ENCODE measurements around the gene TFB1M.
"Not testable (repeated sequence)": the region's sequence is repeated elsewhere in the genome, so short reads cannot be mapped to it uniquely, and the experiment has no call there.

The TFB1M gene

DNA sequence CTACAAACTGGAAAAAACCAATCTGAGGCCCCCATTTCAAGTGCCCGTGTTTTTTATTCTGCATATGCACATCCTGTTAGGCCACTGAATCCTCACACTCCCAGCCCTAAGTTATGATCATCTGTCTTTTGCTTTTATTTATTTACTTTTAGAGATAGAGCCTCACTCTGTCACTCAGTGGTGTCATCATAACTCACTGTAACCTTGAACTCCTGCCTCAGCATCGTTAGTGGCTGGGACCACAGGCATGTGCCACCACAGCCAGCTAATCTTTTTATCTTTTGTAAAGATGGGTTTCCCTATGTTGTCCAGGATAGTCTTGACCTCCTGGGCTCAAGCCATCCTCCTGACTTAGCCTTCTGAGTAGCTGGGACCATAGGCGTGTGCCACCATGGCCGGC lies 80.1 kb downstream of the TFB1M start:
- no peak for DNase-seq

DNA sequence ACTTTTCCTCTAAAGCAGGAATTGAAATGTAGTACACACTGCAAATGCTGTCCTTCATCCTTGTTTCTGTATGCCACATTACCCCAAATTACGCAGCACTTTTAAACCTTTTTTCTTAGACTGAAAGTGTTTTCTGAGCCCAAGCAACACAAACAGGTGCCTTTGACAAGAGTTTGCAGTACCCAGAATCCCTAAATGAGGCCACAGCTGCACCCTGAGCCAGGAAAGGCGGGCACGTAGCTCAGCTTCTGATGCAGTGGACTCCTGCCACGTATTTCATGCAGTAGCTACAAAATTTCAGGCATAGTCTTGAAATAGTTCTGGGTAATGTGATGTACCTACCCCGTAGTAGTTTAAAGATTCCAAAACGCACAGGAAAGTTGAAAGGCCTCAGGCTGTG lies 81.4 kb downstream of the TFB1M start:
- DNase-seq, result no peak

DNA sequence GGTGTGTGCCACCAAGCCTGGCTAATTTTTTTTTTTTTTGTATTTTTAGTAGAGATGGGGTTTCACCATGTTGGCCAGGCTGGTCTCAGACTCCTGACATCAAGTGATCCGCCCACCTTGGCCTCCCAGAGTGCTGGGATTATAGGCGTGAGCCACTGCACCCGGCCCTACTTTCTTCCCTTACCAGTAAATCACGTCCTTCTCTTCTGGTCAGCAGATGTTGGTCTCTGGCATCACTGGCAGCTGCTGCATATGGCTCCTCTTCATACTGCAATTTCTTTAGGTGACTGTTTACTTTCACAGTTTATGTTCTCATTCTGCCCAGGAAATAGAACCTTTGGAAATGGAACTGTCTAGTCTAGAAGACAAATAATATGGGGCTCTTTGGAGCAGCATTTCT lies 83.3 kb downstream of the TFB1M start:
- DNase-seq, result not testable (repeated sequence)

- DNase-seq, result no peak
Observed at GRCh38 chr6:155228546-155229166, 85.6 kb downstream of the TFB1M start.

DNA sequence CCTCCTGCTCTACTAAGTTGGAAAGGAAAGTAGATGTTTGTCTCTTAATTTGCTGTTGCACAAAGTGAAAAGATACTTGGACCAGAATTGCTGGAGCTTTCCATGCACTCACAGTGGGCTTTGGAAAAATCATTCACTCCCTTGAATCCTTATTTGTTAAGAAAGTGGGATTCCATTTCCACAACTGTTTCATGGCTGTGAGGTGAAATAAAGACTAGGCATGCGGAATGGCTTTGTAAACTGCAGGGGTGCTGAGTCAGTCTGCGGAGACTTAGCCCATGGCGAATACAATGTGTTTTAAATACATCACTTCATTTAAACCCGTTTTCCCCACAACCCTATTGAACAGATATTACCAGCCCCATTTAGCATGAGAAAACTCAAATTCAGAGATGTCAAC lies 87.2 kb downstream of the TFB1M start:
- no peak for DNase-seq

DNA sequence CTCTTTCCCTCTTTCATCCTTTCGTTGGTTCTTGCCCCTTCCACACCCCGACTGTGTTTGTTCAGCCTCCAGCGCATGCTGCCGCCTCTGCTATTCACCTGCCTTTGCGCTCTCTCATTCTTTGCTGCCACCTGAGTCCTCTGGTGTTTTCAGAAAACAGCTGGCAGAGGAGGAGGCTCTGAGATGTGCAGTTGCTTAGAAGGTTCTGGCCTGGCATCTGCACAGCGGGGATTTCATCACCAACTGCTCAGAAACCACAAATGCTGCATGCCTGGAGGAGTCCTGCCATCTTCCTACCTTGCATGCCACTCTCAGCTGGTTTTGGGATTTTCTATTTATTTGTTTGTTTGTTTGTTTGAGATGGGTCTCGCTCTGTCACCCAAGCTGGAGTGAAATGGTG lies 89.7 kb downstream of the TFB1M start:
- DNase-seq, result no peak

DNA sequence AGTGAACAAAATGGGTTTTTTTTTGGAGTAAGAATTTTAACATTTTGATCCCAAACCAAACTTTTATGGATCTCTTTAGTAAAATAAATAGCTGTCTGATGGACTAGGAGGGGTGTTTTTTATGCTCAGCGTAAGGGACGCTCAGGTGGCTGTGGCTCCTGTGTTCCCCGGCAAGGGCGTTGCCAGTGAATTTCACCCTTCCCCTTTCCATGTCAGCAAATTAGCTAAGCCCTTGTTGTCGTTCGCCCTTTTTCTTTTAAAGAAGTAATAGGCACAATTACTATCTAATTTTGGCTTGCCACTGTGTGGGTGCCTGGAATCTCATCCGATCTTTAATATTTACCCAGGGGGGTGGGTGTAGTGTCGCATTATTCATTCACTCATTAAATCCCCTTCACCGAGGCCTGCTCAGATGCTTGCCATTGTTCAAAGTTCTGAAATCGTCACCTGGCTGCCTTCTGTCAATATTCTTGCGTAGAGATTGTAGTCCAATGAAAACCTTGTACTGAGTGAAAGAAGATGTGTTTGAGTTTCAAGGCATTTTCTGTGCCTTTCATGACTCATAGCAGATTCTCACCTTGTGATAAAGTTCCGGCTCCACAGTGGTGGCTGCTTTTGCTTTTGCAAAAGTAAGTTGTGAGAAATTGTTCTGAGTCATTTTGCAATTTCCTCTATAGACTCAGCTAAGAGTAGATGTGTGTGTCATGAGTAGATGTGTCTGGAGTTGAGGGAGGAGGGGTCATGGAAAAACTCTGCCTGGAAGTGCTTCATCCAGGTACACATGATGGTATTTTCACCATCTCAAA lies 90.4 kb downstream of the TFB1M start:
- peak; percentile 74 for DNase-seq

GRCh38 chr6:155222506-155222905 lies 91.8 kb downstream of the TFB1M start:
- no peak for DNase-seq

DNA sequence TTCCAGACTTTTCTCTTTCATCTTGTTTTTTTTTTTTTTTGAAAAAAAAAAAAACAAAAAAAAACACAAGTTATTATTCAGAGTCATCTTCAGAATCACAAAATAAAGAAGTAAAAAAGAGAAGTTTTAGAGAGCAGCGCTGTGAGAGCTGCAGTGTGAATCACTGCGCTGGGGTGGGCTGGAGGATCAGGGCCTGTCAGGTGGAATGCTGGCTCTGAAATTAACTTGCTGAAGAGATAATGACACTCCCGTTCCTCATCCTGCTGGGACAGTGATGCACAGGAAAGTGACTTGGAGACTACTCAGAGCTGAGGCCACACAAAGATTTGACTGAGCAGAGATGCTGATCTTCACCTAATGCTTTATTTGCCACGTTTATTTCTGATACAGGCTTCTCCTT lies 93.2 kb downstream of the TFB1M start:
- no peak for DNase-seq

GRCh38 chr6:155219858-155220301 lies 94.4 kb downstream of the TFB1M start:
- no peak for DNase-seq

GRCh38 chr6:155219299-155219698 lies 95.0 kb downstream of the TFB1M start:
- no peak for DNase-seq

DNA sequence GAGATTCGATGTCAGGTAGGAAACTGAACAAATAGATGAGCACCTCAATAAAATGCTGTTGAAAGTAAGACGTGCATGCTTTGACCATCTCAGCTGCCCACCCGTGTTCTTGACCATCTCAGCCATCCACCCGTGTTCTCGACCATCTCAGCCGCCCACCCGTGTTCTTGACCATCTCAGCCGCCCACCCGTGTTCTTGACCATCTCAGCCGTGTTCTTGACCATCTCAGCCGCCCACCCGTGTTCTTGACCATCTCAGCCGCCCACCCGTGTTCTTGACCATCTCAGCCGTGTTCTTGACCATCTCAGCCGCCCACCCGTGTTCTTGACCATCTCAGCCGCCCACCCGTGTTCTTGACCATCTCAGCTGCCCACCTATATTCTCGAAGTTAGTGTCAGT lies 95.6 kb downstream of the TFB1M start:
- not testable (repeated sequence) for DNase-seq

DNA sequence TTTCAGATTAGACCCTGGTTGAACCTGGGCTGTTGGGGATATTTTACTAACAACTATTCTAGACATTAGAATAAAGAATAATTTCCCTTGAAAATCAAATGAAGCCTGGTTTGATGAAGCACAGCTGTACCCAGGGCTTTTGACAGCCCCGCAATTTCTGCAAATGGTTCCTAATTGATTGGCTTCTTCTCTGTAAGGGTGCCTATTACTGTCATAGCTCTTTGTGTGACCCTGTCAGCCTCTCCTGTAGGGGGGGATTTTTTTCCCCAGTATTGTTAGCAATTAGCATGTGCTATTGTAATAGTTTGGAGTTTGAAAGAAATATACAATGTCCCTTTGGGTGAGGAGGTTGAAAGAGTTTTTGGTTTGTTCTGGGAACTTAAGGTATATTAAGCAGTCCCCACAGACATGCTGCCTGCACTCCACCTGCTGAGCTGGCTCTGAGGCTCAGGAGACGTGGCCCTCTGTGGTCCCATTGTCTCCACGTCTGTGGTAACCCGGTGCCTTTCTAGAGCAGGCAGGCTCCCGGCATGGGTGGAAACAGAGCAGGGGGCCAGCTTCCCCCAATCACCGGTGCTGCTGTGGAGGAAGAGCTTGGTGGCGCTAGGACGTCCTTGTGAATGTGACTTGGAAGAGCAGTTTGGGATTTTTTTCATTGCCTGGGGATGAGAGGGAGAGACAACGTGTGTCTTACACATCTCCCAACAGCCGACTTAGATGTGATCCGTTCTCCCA lies 97.8 kb downstream of the TFB1M start:
- peak; percentile 67 for DNase-seq

GRCh38 chr6:155215906-155216305 lies 98.4 kb downstream of the TFB1M start:
- DNase-seq, result no peak

DNA sequence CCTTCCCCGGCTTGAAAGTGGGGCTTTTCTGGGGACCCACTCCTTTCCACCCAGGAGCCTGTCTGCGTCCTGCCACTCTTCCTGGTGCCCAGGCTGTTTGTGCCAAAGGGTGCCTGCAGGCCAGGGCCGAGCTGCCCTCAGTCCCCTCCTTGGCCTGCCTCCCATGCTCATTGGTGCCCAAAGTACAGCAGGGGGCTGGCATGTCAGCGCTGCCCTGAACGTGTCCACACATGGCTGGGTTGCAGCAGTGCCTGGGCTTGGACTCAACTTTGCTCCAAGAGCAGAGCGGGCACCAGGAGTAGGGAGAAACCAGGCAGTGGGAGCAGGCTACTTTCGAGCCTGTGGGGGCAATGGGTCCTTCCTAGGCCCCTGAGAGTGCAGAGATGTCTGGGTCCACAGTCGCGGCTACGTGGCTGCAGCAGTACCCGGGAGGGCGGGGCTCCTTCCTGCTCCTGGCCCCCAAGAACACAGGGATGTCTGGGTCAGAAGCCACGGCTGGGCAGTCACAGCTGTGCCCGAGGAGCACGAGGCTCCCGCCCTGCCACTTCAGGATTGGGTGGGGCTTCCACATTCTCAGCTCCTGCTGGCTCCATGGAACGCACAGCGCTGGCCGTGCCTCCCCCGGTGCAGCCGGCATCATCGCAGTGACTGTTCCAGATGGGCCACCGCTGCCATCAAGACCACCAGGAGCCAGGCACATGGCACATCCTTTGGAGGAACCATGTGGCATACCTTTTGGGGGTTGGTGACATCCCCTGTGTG lies 100.5 kb downstream of the TFB1M start:
- DNase-seq, result no peak

DNA sequence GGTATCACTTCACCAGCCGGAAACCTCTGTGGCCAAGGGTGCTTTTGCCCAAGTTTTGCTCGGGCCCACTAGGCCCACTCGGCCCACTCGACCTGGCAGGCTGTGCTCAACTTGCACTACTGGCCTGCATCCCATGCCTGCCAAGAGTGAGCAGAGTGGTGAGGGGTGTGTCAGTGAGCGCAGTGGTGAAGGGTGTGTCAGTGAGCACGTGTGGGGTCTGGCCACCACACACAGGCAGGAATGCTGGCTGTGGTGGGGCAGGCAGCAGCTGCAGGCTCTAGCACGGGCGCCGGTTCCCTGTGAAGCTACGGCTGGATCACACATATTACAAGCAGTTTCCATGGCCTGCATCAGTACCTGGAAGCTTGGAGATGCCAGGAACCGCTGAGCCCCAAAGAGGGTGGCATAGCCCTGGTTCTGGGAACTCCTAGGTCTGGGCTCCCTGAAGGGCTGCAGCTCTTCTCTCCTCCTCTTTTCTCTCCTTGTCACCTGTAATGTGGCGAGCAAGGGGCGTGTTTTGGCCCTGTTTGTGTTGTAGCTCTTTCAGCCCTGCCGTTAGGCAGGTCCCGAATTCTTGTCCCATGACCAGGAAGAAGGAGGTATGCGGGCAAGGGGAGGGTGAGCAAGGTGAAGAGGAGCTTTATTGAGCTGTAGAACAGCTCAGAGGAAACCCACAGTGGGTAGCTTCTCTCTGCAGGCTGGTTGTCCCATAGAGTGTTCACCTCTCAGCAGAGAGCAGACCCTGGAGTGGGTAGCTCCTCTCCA lies 101.5 kb downstream of the TFB1M start:
- DNase-seq, result peak; percentile 72

DNA sequence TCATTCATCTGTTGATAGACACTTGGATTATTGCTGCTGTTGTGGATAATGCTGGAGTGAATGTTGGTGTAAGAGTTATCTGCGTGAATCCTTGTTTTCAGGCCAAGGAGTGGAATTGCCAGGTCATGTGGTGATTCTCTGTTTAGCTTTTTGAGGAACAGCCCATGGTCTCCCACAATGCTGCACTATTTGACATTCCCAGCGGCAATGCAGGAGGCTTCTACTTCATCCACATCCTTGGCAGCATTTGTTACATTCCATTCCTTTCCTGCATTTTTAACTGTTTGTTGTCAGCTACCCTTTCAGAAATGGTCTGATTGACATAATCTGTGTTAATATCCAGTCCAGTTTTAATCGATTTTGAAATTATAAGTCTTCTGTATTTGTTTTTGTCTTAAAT lies 102.2 kb downstream of the TFB1M start:
- DNase-seq, result no peak

DNA sequence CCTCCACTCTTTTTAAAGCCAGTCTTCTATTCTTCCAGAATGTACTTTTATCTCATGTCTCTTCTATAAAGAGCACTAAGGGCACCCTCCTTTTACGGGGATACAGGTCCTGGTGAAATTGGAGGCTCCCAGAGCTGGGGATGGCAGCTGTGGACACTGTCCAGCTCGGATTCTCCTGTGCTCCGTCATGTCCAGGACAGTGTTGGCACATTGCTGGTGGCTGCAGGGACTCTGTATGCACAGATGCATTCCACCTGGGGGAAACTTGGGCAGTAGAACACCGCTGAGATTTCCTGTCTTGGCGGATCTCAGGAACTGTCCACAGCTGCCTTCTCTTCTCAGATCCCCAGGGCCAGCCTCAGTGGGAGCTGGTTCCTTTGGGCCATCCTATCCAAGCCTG lies 107.1 kb downstream of the TFB1M start:
- DNase-seq, result no peak

Measured in islet precursor cell (in vitro differentiated cells).